Activated T-helper 1 cell treated with anti-CD3 and anti-CD28 coated beads, Interleukin-2, amount 50 U/mL, for 16 hours (primary cell): ENCODE data around the gene C1QTNF3.

Experiments used
- DNase-seq, 2 donors: peaks; one replicate each; pipeline ENCODE4 v3.0.0-alpha.2; 2020; ENCODE audit warnings: low read depth in 1 of 2, low spot score in 1 of 2

The C1QTNF3 gene

DNA sequence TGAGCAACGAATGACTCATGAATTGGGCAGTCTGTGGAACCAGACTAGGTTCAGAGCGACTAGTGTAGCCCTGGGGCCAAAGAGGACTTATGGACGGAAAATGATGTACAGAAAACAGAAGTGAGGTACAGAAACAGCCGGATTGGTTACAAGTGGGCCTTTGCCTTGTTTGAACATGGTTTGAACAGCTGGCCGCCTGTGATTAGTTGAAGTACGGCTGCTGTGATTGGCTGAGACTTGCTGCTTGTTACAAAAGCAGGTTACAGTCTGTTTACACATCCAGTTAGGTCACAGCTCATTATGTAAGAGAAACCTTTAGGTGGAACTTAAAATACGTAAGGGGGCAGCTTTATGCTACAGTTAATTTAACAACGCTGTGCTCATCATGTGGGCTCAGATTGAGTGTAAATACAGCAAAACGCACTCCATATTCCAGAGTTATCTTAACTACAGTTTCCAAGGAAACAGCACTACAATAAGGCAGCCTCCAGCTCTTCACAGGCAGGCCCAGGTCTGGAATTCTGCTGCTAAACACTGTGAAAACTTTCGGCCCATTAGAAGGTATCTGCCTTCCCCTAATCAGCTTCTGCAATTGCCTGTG lies 41.7 kb downstream of the C1QTNF3 start:
- no peak for DNase-seq

DNA sequence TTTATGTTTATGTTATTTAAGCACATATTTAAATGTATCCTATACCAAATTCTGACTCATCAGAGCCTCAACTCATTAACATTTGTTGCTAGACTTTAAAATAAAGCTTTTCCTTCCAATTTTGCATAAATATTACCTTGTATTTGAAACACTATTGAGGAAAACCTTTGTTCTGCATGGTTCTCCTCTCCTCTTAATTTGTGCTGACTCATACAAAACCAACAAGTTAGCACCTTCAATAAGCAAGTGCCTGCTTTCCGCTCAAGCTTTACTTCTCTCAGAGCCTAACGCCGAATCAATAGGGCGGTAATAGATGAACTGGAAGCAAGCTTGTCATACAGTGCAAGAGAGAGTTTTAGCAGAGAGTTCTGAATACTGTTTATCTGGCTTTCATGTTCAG lies 43.0 kb downstream of the C1QTNF3 start:
- DNase-seq: no peak

DNA sequence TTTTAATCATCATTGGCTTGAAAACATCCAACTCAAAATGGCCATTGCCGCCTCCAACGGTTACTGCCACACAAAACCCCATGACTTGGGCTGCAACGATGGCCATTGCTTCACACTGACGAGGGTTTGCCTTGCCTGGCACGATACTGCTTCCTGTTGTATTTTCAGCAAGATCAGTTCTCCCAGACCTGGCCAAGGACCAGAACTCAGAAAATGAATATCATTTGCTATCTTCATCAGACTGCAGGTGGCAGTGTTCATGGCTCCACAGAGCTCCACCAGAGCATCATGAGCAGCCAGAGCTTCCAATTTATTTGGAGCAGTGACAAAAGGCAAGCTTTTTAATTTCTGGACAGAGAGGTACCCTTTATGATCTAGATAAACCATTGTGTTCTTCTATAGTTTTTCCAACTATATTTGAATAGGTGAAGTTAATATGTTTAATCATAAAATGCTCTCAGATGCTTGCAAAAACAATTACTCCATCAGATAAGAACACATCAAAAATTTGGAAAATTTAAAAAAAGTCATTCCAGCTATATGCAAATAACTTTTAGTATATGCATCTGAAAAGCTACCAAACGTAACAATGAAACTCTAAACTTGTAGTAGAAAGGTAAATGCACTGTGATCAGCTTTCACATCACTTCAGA lies 45.6 kb downstream of the C1QTNF3 start:
- DNase-seq: no peak

GRCh38 chr5:33995865-33996264 lies 47.1 kb downstream of the C1QTNF3 start:
- DNase-seq: no peak

GRCh38 chr5:33994845-33995244 lies 48.2 kb downstream of the C1QTNF3 start:
- no peak for DNase-seq

- no peak for DNase-seq
Observed at GRCh38 chr5:33992864-33993263, 50.1 kb downstream of the C1QTNF3 start.

DNA sequence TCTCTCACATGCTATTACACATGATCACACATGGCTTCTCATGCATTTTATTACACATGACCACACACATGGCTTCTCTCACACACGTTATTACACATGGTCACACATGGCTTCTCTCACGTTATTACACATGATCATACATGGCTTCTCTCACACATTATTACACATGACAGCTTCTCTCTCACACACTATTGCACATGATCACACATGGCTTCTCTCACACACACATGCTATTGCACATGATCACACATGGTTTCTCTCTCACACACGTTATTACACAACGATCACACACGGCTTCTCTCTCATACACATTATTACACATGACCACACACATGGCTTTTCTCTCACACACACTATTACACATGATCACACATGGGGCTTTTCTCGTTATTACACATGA lies 57.6 kb downstream of the C1QTNF3 start:
- DNase-seq: no peak

GRCh38 chr5:33984671-33985124 lies 58.3 kb downstream of the C1QTNF3 start, which contains the start of gene SLC45A2:
Gene SLC45A2 (minus strand): TSS chr5:33984693. CDS start chr5:33984583, 110 bp downstream.
- DNase-seq: no peak

- DNase-seq: no peak
Observed at GRCh38 chr5:33984178-33984577, 58.8 kb downstream of the C1QTNF3 start.

DNA sequence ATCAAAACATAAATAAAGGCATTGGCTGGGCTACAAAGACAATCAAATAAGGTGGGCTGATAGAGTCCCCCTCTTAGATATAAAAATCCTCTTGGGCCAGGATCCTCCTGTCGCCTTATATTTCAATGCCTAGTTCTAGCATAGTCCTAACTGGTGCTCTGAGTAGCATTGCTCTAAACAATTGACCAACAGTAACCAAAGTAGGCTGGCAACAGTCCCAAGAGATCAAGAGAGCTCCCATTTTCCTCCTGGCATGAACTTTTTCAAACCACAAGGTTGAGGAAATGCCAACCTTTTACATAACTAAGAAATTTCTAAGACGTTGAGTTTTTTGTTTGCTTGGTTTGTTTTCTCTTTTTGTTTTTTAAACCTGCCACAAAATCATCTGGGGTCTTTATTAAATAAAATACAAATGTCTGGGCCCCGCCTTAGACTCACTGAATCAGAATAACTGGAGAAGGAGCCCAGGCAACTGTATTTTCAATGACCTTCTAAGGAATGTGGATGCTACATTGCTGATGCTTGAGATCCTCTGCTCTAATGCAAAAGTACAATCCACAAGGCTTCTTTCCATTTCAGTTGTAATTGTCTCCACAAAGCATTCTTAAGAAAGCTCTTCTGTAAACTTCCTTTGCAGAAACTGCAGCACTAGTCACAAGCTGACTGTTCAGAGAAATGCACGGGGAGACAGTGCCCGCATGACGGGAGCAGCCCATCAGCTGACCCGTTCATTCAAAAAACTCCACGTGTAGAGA lies 61.4 kb downstream of the C1QTNF3 start:
- DNase-seq: no peak

DNA sequence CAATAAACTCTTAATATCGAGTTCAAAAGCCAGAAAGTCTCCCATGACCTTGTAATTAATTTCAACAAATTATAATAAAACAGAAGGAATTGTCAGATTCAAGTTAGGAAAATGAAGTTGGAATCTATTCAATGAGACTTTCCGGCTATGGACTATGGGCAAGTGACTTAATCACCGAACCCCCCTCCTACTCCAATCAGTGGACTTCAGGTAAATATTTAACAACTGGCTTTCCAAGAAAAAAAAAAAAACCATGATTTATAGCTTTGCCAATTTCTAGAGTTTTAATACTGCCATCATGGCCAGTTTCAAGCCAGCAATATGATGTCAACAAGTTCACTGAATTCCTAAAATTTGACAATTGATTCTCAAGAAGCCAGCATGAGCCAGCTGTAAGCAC lies 63.0 kb downstream of the C1QTNF3 start:
- DNase-seq: no peak

DNA sequence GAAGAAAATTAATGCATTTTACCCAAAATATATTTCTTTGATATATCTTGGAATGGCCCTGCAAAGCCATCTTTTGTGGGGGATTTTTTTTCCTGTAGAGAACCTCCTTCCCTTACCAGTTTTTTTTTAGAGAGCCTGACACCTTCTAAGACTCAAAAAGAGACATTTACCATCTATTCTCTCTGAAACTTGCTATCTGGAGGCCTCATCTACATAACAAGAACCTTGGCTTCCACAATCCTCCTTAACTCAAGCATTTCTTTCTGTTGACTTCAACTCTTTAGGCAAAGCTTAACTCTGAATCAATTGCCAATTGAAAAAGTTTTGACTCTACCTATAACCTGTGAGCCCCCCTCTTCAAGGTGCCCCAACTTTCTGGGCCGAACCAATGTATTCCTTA lies 64.7 kb downstream of the C1QTNF3 start:
- no peak for DNase-seq

DNA sequence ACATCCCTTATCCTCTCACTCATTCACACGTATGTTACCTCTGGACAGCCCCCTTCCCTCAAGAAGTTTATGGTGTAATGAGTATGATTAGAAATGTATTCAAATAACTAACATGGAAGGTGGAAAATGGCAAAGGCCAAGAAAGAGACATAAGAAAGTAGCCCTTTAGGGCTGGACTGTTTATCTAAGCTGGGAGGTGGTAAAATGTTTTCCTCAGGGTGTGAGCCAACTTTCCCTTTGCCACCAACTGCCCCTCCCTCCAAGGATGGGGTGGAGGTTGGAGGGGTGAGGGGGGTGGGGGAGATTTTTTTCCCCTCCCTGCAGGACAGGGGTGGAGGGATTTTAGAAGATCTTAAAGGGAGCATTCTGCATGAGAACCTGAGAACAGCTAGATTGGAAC lies 66.7 kb downstream of the C1QTNF3 start:
- DNase-seq: no peak

DNA sequence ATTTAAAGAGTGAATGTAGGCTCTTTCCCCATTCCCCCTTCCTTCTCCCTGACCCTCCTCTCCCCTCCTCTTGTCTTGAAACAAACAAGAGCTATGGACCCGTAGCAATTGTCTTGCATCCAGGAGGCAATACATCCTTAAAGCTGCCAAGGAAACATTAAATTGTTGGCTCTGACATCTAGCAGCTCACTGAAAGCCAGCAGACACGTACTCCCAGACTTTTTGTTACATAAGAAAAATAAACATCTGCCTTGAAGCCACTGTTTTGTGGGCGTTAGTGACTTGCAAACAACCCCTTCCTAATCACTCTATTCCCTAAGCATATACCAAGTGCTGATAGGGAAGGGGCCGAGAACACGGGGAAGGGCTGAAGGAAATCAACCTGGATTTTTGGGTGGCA lies 67.2 kb downstream of the C1QTNF3 start:
- DNase-seq: no peak

DNA sequence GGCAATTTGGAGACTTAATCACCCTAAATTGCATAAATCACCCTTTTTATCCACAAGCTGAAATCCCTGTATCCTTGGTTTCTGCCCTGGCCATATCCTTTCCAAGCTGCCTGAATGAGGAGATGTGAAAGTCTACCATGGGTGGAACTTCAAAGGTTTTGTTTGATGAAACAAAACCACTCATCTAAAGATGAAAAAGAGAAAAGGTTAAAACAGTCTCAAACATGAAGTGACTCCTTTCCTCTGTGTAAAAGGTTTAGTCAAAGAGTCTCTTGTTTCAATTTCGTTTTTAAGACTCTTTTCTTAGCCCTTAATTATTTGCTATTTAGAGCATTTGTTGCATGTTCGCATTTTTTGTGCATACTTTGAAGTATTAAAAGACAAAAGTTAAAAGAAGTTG lies 69.7 kb downstream of the C1QTNF3 start:
- DNase-seq: no peak

- no peak for DNase-seq
Observed at GRCh38 chr5:33969572-33970452, 73.2 kb downstream of the C1QTNF3 start.

GRCh38 chr5:33968211-33969005 lies 74.6 kb downstream of the C1QTNF3 start:
- DNase-seq: no peak
